Inflammatory macrophage treated with lipopolysaccharide for 1 hour (primary cell): ENCODE data around the gene TSBP1.
"Not testable (repeated sequence)": the region's sequence is repeated elsewhere in the genome, so short reads cannot be mapped to it uniquely, and the experiment has no call there.

Source experiments
- DNase-seq, 2 donors: peaks; one replicate each; pipeline ENCODE4 v3.0.0-alpha.2; 2020 to 2022

The TSBP1 gene

GRCh38 chr6:32273801-32274577 lies 97.7 kb downstream of the TSBP1 start:
- DNase-seq: not testable (repeated sequence)

GRCh38 chr6:32271429-32271828 lies 100.3 kb downstream of the TSBP1 start:
- DNase-seq: peak; percentile 54 to 55

GRCh38 chr6:32268459-32268858 lies 103.2 kb downstream of the TSBP1 start:
- DNase-seq: not testable (repeated sequence)

GRCh38 chr6:32267035-32267434 lies 104.7 kb downstream of the TSBP1 start:
- DNase-seq: no peak

GRCh38 chr6:32257262-32257661 lies 114.4 kb downstream of the TSBP1 start:
- DNase-seq: not testable (repeated sequence)

GRCh38 chr6:32255199-32256153 lies 116.2 kb downstream of the TSBP1 start:
- DNase-seq: peak; percentile 88 to 93

GRCh38 chr6:32254761-32255198 lies 116.9 kb downstream of the TSBP1 start:
- no peak for DNase-seq

GRCh38 chr6:32252331-32253009 lies 119.2 kb downstream of the TSBP1 start:
- DNase-seq: no peak

- no peak for DNase-seq
These were observed 122.4 kb downstream of the TSBP1 start for GRCh38 chr6:32249262-32249661.

- no peak for DNase-seq
These were observed 124.3 kb downstream of the TSBP1 start for GRCh38 chr6:32247401-32247800.

- DNase-seq: peak; percentile 70 to 87
These were observed 126.7 kb downstream of the TSBP1 start for GRCh38 chr6:32244946-32245398.

- no peak for DNase-seq
These were observed 127.4 kb downstream of the TSBP1 start for GRCh38 chr6:32244270-32244669.
